HG03060 (cell line): Measurements from ENCODE around the gene GART.
A peak's percentile ranks its signal among the peaks of the same experiment; 100 is the strongest.
"Not testable (repeated sequence)": the region's sequence is repeated elsewhere in the genome, so short reads cannot be mapped to it uniquely, and the experiment has no call there.

Source experiments
- ATAC-seq: cut with Tn5 transposase; IDR thresholded peaks from one replicate; pipeline ENCODE4 v1.9.1; 2021; ENCODE audit warnings: low read depth, moderate number of reproducible peaks; ENCODE audit not compliant: unreplicated experiment

Gene GART

DNA sequence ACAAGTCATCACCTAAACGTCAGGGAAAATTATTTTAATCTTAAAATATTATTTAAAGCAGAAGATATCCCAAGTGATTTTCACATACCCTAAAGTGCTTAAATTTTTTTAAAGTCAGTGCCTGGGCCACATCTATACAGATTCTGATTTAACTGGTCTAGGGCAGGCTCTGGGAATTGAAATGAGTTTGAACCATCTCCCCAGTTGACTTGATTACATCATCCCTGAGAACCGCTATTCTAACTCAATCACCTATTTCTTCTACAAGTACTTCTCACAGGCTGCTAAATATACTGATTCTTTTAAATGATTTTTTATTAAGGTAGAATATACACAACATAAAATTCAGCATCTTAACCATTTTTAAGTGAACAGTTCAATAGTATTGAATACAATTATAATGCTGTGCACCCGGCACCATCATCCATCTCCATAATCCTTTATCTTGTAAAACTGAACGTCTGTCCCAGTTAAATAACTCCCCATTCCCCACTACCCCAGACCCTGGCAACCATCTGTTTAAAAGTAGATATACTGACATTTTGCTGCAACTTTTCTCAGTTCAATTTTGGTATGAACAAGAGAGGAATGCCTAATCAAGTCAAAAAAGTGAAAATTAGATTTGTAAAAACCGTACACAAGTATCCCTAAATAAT, 19.5 kb downstream of the GART start:
- no peak for ATAC-seq

DNA sequence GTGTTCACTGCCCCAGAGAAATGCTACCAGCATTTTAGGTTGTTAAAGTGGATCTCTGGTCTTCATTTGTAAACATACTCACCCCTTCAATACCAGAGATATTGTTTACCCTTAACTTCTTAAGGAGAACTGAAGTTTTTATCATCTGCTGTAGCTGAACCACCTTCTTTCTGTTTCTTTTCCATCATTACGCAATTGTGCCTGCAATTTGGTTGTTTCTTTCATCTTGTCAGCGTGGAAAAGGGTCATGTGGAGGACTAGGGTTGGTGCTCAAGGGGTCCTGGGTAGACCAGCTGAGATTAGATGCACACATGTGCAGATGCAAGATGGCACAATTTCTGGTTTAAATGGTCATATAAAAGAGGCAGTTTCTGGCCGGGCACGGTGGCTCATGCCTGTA, 23.0 kb downstream of the GART start:
- ATAC-seq = no peak

DNA sequence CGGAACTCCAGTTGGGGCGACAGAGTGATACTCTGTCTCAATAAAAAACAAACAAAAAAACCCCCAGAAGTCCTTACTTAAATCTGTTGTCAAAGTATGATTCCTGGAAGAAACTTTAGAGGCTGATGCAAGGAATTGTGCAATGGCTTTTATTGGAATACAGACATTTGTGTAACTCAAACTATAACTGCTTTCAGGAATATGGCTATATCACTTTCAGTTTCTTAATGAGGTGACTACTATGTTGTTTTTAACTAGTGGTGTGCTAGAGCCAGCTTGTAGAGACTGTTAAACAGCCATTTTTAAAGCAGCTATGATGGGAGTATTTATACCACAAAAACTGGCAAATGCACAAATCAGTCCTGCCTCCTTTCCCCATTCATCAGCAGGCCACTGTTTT, 27.7 kb downstream of the GART start:
- no peak for ATAC-seq

GRCh38 chr21:33512481-33512880, 29.4 kb downstream of the GART start:
- no peak for ATAC-seq

DNA sequence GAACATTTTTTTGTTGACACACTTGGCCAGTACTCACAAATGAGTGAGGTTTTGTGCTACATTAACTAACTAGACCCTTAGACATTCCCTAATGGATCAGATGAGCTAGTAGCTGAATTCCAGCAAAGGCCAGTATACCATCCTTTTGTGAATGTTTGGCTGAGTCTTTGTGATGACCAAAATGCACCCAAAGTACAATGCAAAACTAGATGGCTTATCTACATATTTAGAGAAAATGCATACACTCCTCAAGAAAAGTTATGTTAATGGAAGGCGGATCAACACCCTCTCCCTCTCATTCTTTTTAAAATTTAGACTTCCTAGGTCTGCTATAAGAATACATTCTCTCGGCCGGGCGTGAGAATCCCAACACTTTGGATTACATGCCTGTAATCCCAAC, 30.3 kb downstream of the GART start:
- no peak for ATAC-seq

GRCh38 chr21:33510826-33511225, 31.1 kb downstream of the GART start:
- no peak for ATAC-seq

GRCh38 chr21:33507003-33507402, 34.9 kb downstream of the GART start:
- not testable (repeated sequence) for ATAC-seq

DNA sequence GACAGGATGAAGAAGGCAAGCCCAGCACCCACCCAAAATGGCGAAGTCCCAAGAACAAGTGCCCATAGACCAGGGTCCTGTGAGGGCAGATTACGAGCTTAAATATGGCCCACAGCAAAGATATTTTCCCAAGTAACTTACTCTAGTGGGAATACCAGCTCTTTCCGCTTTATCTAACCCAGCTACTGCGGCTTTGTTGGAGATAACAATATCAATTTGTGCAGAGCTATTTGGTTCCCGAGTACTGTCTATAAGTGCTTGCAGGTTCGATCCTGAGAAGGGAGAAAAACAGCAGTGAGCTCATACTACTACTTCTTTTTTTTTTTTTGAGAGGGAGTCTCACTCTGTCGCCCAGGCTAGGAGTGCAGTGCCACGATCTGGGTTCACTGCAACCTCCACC, 36.1 kb downstream of the GART start:
- ATAC-seq = no peak

DNA sequence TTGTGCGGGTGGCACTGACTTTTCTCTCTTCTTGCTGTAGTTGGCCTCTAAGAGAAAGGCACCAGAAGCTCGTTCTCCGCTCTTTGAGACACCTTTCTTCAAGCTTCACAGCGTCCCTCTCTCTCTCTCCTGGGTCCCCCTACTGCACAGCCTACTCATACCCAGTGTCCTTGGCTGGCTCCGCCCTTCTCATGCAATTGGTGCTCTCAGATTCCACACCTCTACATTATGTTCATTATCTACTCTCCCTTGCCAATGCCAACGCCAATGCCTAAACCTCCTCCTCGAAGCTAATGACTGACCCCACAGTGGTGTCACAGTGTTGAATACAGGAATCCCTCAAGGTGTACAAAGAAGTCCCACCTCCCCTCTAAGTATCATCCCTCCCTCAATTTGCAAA, 45.6 kb downstream of the GART start:
- ATAC-seq = no peak

DNA sequence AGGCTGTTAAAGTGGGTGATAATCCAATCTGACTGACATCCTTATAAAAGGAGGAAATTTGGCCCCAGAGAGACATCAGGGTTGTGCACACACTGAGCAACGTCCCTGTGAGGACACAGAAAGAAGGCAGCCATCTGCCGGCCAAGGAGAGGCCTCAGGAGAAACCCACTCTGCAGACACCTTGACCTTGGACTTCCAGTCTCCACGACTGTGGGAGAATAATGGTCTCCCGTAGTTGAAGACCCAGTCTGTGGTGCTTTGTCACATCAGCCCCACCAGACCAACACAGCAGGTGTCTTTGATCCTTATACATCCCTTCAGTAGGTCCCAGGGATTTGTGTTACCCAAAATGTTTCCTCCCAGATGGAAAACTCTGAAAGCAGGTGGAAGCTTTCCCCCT, 46.2 kb downstream of the GART start:
- ATAC-seq = no peak

DNA sequence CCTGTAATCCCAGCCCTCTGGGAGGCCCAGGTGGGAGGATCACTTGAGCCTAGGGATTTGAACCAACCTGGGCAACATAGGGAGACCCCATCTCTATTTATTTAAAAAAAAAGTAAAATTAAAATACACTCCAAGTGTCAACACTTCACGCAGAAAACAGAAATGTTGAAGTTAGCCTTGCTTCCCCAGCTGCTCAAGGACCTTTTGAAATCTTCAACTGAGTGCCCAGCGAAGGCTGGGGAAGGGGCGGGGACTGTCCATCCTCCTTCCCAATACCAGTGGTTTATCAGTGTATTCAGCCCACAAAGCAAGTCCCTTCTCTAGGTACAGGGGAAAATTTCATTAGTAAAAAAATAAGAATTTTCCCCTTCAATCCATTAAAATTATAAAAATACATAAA, 48.2 kb downstream of the GART start:
- ATAC-seq = no peak

GRCh38 chr21:33492571-33492970, 49.3 kb downstream of the GART start:
- no peak for ATAC-seq

GRCh38 chr21:33491373-33492102, 50.4 kb downstream of the GART start, which contains the start of gene DNAJC28:
DNAJC28 (minus strand) TSS chr21:33491716; CDS start chr21:33489393, 2,323 bp downstream.
- peak; percentile 91 for ATAC-seq

- no peak for ATAC-seq
Observed at GRCh38 chr21:33490991-33491372, 50.9 kb downstream of the GART start.

- ATAC-seq = no peak
Observed at GRCh38 chr21:33488936-33489335, 53.0 kb downstream of the GART start.

GRCh38 chr21:33487996-33488395, 53.9 kb downstream of the GART start:
- ATAC-seq = no peak

GRCh38 chr21:33481314-33481943, 60.5 kb downstream of the GART start:
- no peak for ATAC-seq

DNA sequence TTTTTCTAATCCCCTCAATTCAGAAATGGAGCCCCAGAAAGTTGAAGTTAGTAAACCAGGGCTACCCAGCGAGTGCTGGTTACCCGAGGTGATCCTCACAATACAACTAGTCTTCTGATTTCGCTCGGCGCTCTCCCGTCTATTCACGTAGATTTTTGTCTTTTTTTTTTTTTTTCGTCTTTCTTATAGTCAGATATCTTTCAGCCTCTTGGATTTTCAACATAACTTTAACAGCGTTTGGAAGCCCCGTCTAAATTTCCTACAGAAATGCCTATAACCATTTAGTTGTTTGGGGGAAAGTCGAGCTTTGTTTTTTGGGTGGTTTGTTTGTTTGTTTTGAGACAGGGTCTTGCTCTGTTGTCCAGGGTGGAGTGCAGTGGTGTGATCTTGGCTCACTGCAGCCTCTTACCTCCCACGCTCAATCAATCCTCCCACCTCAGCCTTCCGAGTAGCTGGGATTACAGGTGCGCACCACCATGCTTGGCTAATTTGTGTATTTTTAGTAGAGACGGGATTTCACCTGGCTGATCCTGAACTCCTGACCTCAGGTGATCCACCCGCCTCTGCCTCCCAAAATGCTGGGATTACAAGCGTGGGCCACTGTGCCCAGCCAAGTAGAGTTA, 61.3 kb downstream of the GART start:
- ATAC-seq = no peak

- ATAC-seq = peak; percentile 72
Observed at GRCh38 chr21:33479679-33480480, 62.0 kb downstream of the GART start, which contains the start of gene TMEM50B. TMEM50B (minus strand) TSS chr21:33479974; CDS start chr21:33468885, 11,089 bp downstream.

- ATAC-seq = peak; percentile 4
Observed at GRCh38 chr21:33478935-33479678, 62.8 kb downstream of the GART start.
